Heart left ventricle (tissue), 13 donors: ENCODE measurements around the gene CSTPP1.

Experiments used
- CTCF ChIP-seq, 12 donors: fragments of 200-600 bp; sonication (generic) in 4 of 12; IDR thresholded peaks; one replicate each; pipeline versions ENCODE4 v1.5.0 to v1.8.0; 2018 to 2022; ENCODE audit warnings: antibody characterized with exemption in 12 of 12, mild to moderate bottlenecking in 5 of 12
- POLR2A ChIP-seq, 2 donors: fragments of 450-650 bp; IDR thresholded peaks; one replicate each; pipeline ENCODE4 v1.6.1; 2017; ENCODE audit warnings: antibody characterized with exemption in 2 of 2, mild to moderate bottlenecking in 2 of 2, moderate library complexity in 2 of 2
- donor health status: ischemic (EF 13 %, LVEDD 7.1; RV severe dilation, severe dysfunction).
- donor health status: DM: no; HTN: yes; CAD: no.
- donor health status: DM: no; HTN: no; CAD: no.
- donor health status: ischemic (EF 25% LVEDD 6.9; RV normal size, moderate dysfunction).
- donor health status: ischemic (EF 25% LVEDD 5.7; RV mildly dilated, moderate dysfunction).
- donor health status: ischemic (EF 35%, LVEDD 5.7; RV mildly dilated, moderate dysfunction).
- donor health status: nonischemic (EF 11% LVEDD 7.7; RV severe dilation, severe dysfunction).
- donor health status: DM: yes; HTN: yes; CAD: no.
- donor health status: PGD.
- donor health status: ischemic (EF 29% LVEDD 5.4; RV normal size, mild dysfunction).
- donor health status: nonischemic (EF 23%, LVEDD 6.1; RV moderate dilation, normal function).

- TF ChIP-seq POLR2A (IDR thresholded peaks at IDR 0.05) (no peak), CTCF (IDR thresholded peaks at IDR 0.05) (no peak)
Observed at GRCh38 chr11:46913484-46913883, 23.1 kb upstream of the CSTPP1 start.
